ENCODE results near the gene CRB3.

Gene CRB3

GRCh38 chr19:6431891-6432290, 32.2 kb upstream of the CRB3 start:
- in situ Hi-C loops (cut with HindIII; ENCODE audit: low sequenced_read_pairs), result no loop called here

GRCh38 chr19:6433165-6433564, 30.9 kb upstream of the CRB3 start:
- in situ Hi-C loops (cut with HindIII; ENCODE audit: low sequenced_read_pairs), result no loop called here

GRCh38 chr19:6433663-6434062, 30.4 kb upstream of the CRB3 start, which contains the start of gene SLC25A41:
Gene SLC25A41, minus strand, starts transcription at chr19:6433763. Its CDS starts 70 bp downstream, at chr19:6433693.
- in situ Hi-C loops (cut with HindIII; ENCODE audit: low sequenced_read_pairs), result no loop called here

GRCh38 chr19:6439743-6440142, 24.3 kb upstream of the CRB3 start:
- in situ Hi-C loops (cut with HindIII; ENCODE audit: low sequenced_read_pairs), result no loop called here

- in situ Hi-C loops (cut with HindIII; ENCODE audit: low sequenced_read_pairs), result no loop called here
Measured at GRCh38 chr19:6440905-6441304, 23.2 kb upstream of the CRB3 start.

GRCh38 chr19:6442087-6442688, 21.9 kb upstream of the CRB3 start:
- in situ Hi-C loops (cut with HindIII; ENCODE audit: low sequenced_read_pairs), result no loop called here

- in situ Hi-C loops (cut with HindIII; ENCODE audit: low sequenced_read_pairs), result no loop called here
Measured at GRCh38 chr19:6443986-6444385, 20.1 kb upstream of the CRB3 start.

- in situ Hi-C loops (cut with HindIII; ENCODE audit: low sequenced_read_pairs), result no loop called here
Measured at GRCh38 chr19:6446452-6446851, 17.6 kb upstream of the CRB3 start.

GRCh38 chr19:6448045-6448444, 16.0 kb upstream of the CRB3 start:
- in situ Hi-C loops (cut with HindIII; ENCODE audit: low sequenced_read_pairs), result no loop called here

GRCh38 chr19:6450166-6450565, 13.9 kb upstream of the CRB3 start:
- in situ Hi-C loops (cut with HindIII; ENCODE audit: low sequenced_read_pairs), result no loop called here

GRCh38 chr19:6451583-6452222, 12.4 kb upstream of the CRB3 start:
- in situ Hi-C loops (cut with HindIII; ENCODE audit: low sequenced_read_pairs), result no loop called here

- in situ Hi-C loops (cut with HindIII; ENCODE audit: low sequenced_read_pairs), result no loop called here
Measured at GRCh38 chr19:6452223-6452614, 11.9 kb upstream of the CRB3 start.

- in situ Hi-C loops (cut with HindIII; ENCODE audit: low sequenced_read_pairs), result no loop called here
Measured at GRCh38 chr19:6452899-6453298, 11.2 kb upstream of the CRB3 start.

GRCh38 chr19:6453951-6454565, 10.0 kb upstream of the CRB3 start:
- in situ Hi-C loops (cut with HindIII; ENCODE audit: low sequenced_read_pairs), result no loop called here

- in situ Hi-C loops (cut with HindIII; ENCODE audit: low sequenced_read_pairs), result no loop called here
Measured at GRCh38 chr19:6455924-6456323, 8.1 kb upstream of the CRB3 start.

GRCh38 chr19:6457958-6458694, 5.9 kb upstream of the CRB3 start:
- in situ Hi-C loops (cut with HindIII; ENCODE audit: low sequenced_read_pairs), result no loop called here

- in situ Hi-C loops (cut with HindIII; ENCODE audit: low sequenced_read_pairs), result no loop called here
Measured at GRCh38 chr19:6458695-6459261, 5.3 kb upstream of the CRB3 start.

- in situ Hi-C loops (cut with HindIII; ENCODE audit: low sequenced_read_pairs), result loop anchor here (10.0 kb wide), 1 partner anchor 375 kb away; no protein-coding TSS in a partner anchor
Measured at GRCh38 chr19:6459262-6460098, 4.6 kb upstream of the CRB3 start, which contains the start of gene SLC25A23. Gene SLC25A23, minus strand, starts transcription at chr19:6459792. Its CDS starts 164 bp downstream, at chr19:6459628.

GRCh38 chr19:6460099-6460884, 3.8 kb upstream of the CRB3 start:
- in situ Hi-C loops (cut with HindIII; ENCODE audit: low sequenced_read_pairs), result loop anchor here (10.0 kb wide), 1 partner anchor 375 kb away; no protein-coding TSS in a partner anchor
